HT-29 (cell line): ENCODE results near the gene TBC1D3L. TPM values are rescaled to one million over a fixed set of nuclear protein-coding genes. Genes with fewer than 3 reads are reported as not detected.
"Not testable (repeated sequence)": the region's sequence is repeated elsewhere in the genome, so short reads cannot be mapped to it uniquely, and the experiment has no call there.

Source experiments
- DNase-seq: peaks from one replicate; pipeline ENCODE4 v3.0.0-alpha.2; 2015; ENCODE audit warnings: low spot score
- small RNA-seq: library from RNA; depleted of rRNA; stranded (forward); fragments of <200 nt; gene quantifications from one replicate; pipeline ENCODE3, GENCODE V24; 2014
- total RNA-seq: library from RNA; depleted of rRNA; stranded (reverse); fragments of >200 nt; shearing (Covaris generic); gene quantifications from 2 replicates; pipeline ENCODE4 v1.2.3, GENCODE V29; 2014; rRNA removed

The TBC1D3L gene
- total RNA-seq = 22.5 and 25.3 TPM in 2 replicates

GRCh38 chr17:37988960-37989359, at the start of gene TBC1D3L:
TBC1D3L (minus strand) TSS chr17:37989060; CDS start chr17:37987520, 1,540 bp downstream.
- DNase-seq = not testable (repeated sequence)

DNA sequence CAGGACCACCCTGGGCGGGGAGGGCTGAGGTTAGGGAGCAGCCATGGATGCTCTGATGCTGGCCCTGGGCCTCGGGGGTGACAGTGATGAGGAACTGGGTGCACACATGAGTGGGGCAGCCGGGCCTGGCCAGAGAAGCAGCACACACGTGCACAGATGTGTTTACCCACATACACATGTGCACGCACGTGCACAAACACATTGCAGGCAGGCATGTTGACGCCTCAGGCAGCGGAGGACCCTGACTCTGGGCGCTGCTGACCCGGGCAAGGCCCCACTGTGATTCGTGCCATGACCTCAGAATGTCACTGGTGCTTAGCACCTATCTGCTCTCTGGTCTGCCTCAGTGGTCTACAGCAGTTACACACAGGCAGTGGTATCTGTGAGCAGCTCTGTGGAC, 14.8 kb upstream of the TBC1D3L start, which contains the start of gene TBC1D3D:
TSS of gene TBC1D3D (plus strand) at position 301 of the 400 bp plus-strand sequence. CDS start 1,585 bp downstream, outside the sequence.
- DNase-seq = not testable (repeated sequence)

Small RNA genes lying within 50 kb of the gene (small RNA-seq; reads per million reads assigned to genes)
- gene RF00001 = not detected

Other genes starting within 250 kb of the TBC1D3L start
- 66.0 and 91.4 TPM in 2 replicates for gene HNF1B, start 244.0 kb downstream of the TBC1D3L start, total RNA-seq
- not detected in 2 replicates for gene TBC1D3K, start 64.6 kb downstream of the TBC1D3L start, total RNA-seq
- gene TBC1D3D, start 14.9 kb upstream of the TBC1D3L start, total RNA-seq = 0.10 TPM in 1 of 2 replicates, not detected in the other
- not detected in 2 replicates for gene TBC1D3C, start 79.6 kb upstream of the TBC1D3L start, total RNA-seq
- gene TBC1D3E, start 138.9 kb upstream of the TBC1D3L start, total RNA-seq = not detected in 2 replicates
- gene TBC1D3, start 203.5 kb upstream of the TBC1D3L start, total RNA-seq = not detected in 2 replicates